ENCODE measurements around the gene VWA1.

DNA sequence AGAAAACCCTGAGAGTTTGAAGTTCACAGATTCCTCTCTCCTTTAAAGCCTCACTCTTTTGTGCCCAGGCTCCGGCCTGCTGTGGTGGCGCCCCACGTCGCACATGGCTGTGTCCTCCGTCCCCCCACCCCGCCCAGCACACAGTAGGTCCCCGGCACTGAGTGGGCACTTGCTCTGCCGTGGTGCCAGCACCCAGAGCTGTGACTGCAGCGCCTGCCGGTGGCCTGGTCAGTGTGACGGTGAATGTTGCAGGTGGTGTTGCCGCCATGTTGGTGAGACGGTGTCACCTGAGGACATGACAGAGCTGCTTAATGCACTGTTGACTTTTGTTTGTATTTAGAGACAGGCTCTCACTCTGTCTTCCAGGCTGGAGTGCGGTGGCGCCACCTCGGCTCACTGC is 17.4 kb downstream of the VWA1 start:
- TF ChIP-seq YY1 (IDR thresholded peaks at IDR 0.05; ENCODE audit: insufficient read depth, insufficient read length) (no peak), ZNF274 (IDR thresholded peaks at IDR 0.05; ENCODE audit: low read depth, low read length) (no peak), SUZ12 (IDR thresholded peaks at IDR 0.05; ENCODE audit: extremely low read depth, insufficient read depth, insufficient read length) (no peak)

All from NT2/D1 (cell line).